Adrenal gland (tissue), 12 donors: ENCODE measurements around the gene ZSCAN9. TPM values are rescaled to one million over a fixed set of nuclear protein-coding genes. Genes with fewer than 3 reads are reported as not detected.
A peak's percentile ranks its signal among the peaks of the same experiment; 100 is the strongest.

Experiments
- DNase-seq, 7 donors: peaks; one replicate each; pipeline ENCODE4 v3.0.0-alpha.2; 2019 to 2020
- H3K27ac ChIP-seq, 5 donors: fragments of 200-600 bp; sonication (generic) in 4 of 5; 1 replicate in 3 of 5; 2 replicates in 2 of 5; pipeline versions ENCODE4 v1.5.1 to v1.8.0; 2016 to 2020; ENCODE audit warnings: mild to moderate bottlenecking in 1 of 5
- H3K27me3 ChIP-seq: fragments of 200-600 bp; 2 replicates; pipeline ENCODE4 v1.8.0; 2021
- H3K36me3 ChIP-seq, 2 donors: fragments of 200-600 bp; replicated peaks in 1 of 2; 1 replicate in 1 of 2; 2 replicates in 1 of 2; pipeline versions ENCODE4 v1.5.1 to v1.8.0; 2018 to 2022
- H3K4me1 ChIP-seq, 2 donors: fragments of 200-600 bp; replicated peaks in 1 of 2; 1 replicate in 1 of 2; 2 replicates in 1 of 2; pipeline versions ENCODE4 v1.5.1 to v1.8.0; 2018 to 2021
- H3K4me3 ChIP-seq, 4 donors: fragments of 200-600 bp; sonication (generic) in 3 of 4; one replicate each; pipeline ENCODE4 v1.5.1; 2016 to 2018
- H3K9me3 ChIP-seq, 3 donors: fragments of 200-600 bp; sonication (generic) in 1 of 3; replicated peaks in 1 of 3; 1 replicate in 2 of 3; 2 replicates in 1 of 3; pipeline versions ENCODE4 v1.5.1 to v1.8.0; 2016 to 2021
- CTCF ChIP-seq, 6 experiments: fragments of 450-650 bp in 4 of 6; fragments of 200-600 bp in 2 of 6; sonication (generic) in 1 of 6; IDR thresholded peaks; 1 replicate in 5 of 6; 2 replicates in 1 of 6; pipeline versions ENCODE4 v1.5.1 to v1.8.0; 2016 to 2021; ENCODE audit warnings: antibody characterized with exemption in 6 of 6, mild to moderate bottlenecking in 2 of 6, moderate library complexity in 1 of 6
- POLR2A ChIP-seq, 2 donors: fragments of 450-650 bp; IDR thresholded peaks; one replicate each; pipeline ENCODE4 v1.6.1; 2017; ENCODE audit warnings: antibody characterized with exemption in 2 of 2, mild to moderate bottlenecking in 2 of 2, moderate library complexity in 1 of 2
- WGBS, 4 donors: extraction: QIAGEN DNeasy Blood & Tissue Kit in 2 of 4; methylation state at CpG; one replicate each; pipeline versions ENCODE4 v1.1.5 to v1.1.7; 2013 to 2017; 5-methylcytosine and 5-hydroxymethylcytosine counted together
- intact Hi-C, 2 donors: fragments of 100-400 bp; cut with DNase I; formaldehyde crosslinking; loops; one replicate each; pipeline versions ENCODE4 v1.14.1 to v1.15.0; 2022 to 2023
- polyA plus RNA-seq, 3 donors: library from polyadenylated mRNA; stranded (reverse); fragments of 200-250 nt in 2 of 3; fragments of 350-450 nt in 1 of 3; fragmentation: Illumina TruSeq in 1 of 3; extraction: RNeasy Lipid Tissue Mini Kit (QIAGEN cat#74804) in 1 of 3; gene quantifications; one replicate each; pipeline ENCODE4 v1.2.3, GENCODE V29; 2013 to 2014
- total RNA-seq, 9 donors: library from RNA; depleted of rRNA in 4 of 9; stranded (reverse); fragments of >200 nt in 4 of 9; fragments of 120-200 nt in 1 of 9; fragmentation: NEBNext Ultra II Directional in 1 of 9; extraction: Animal tissue kit (Norgen Biotek cat#: 25700) in 1 of 9; gene quantifications; one replicate each; pipeline versions ENCODE4 v1.1.0 to v1.2.4, GENCODE V29; 2013 to 2023
- donor health status: healthy with polysubstance abuse.
- donor health status: Bipolar disorder and iron deficiency.
- donor health status: DM: yes; HTN: yes; CAD: no.
- donor health status: DM: no; HTN: no; CAD: no.
- donor health status: DM: no; HTN: no; CAD: no.
- donor health status: DM: yes; HTN: yes; CAD: no.

The ZSCAN9 gene
- total and polyA plus RNA-seq, 12 donors = 1.8 to 30.8 (median 11.7) TPM

GRCh38 chr6:28258877-28259777 lies 34.1 kb downstream of the ZSCAN9 start, which contains the start of gene NKAPL:
Gene NKAPL (plus strand): TSS chr6:28259297. CDS start chr6:28259372, 75 bp downstream.
- intact Hi-C loops = loop anchor here in 1 of 2 donors (10.0 kb wide), 1 partner anchor 96 kb away; no protein-coding TSS in a partner anchor
- peak within 1 kb of the TSS in 2 of 5 donors; percentile 33 to 51 for H3K27ac ChIP-seq
- H3K4me1 ChIP-seq = peaks cover 0 to 7% of the 10 kb centered on the region in 2 donors
- H3K36me3 ChIP-seq = no peaks in the 10 kb centered on the region
- TF ChIP-seq CTCF (IDR thresholded peaks at IDR 0.05) (no peak), POLR2A (IDR thresholded peaks at IDR 0.05) (no peak)
- H3K9me3 ChIP-seq = peaks cover 0 to 12% (median 0%) of the 10 kb centered on the region in 3 donors
- no peaks in the 10 kb centered on the region for H3K27me3 ChIP-seq
- H3K4me3 ChIP-seq = peak within 1 kb of the TSS in 2 of 4 donors; percentile 3 to 53
- DNase-seq = peak; percentile 68 to 88 (median 77)
- WGBS, 4 donors = 25 to 48% (median 29%) methylated on average over 27 to 58 of the region's 58 CpGs

GRCh38 chr6:28263922-28264321 lies 38.8 kb downstream of the ZSCAN9 start:
- H3K27ac ChIP-seq = no peak overlapping the region
- H3K4me1 ChIP-seq = peaks cover 14 to 26% of the 10 kb centered on the region in 2 donors
- DNase-seq = no peak
- no peak overlapping the region for H3K4me3 ChIP-seq
- 50 to 60% (median 54%) methylated on average over 2 of the region's 2 CpGs for WGBS, 4 donors
- H3K9me3 ChIP-seq = peaks cover 0 to 12% (median 0%) of the 10 kb centered on the region in 3 donors
- intact Hi-C loops = no loop called here
- H3K36me3 ChIP-seq = no peaks in the 10 kb centered on the region
- H3K27me3 ChIP-seq = no peaks in the 10 kb centered on the region
- TF ChIP-seq POLR2A (IDR thresholded peaks at IDR 0.05) = no peak
- TF ChIP-seq CTCF (IDR thresholded peaks at IDR 0.05) = no peak

GRCh38 chr6:28264834-28265401 lies 39.8 kb downstream of the ZSCAN9 start:
- WGBS, 4 donors = 25 to 37% (median 28%) methylated on average over 4 of the region's 4 CpGs
- peaks cover 0 to 9% (median 0%) of the 10 kb centered on the region in 3 donors for H3K9me3 ChIP-seq
- H3K4me3 ChIP-seq = no peak overlapping the region
- TF ChIP-seq POLR2A (IDR thresholded peaks at IDR 0.05) = no peak
- TF ChIP-seq CTCF (IDR thresholded peaks at IDR 0.05) = no peak
- no peaks in the 10 kb centered on the region for H3K27me3 ChIP-seq
- no peak for DNase-seq
- H3K36me3 ChIP-seq = no peaks in the 10 kb centered on the region
- H3K4me1 ChIP-seq = peaks cover 14 to 31% of the 10 kb centered on the region in 2 donors
- intact Hi-C loops = no loop called here
- H3K27ac ChIP-seq = no peak overlapping the region

- no peaks in the 10 kb centered on the region for H3K9me3 ChIP-seq
- no peaks in the 10 kb centered on the region for H3K27me3 ChIP-seq
- 2 to 7% (median 5%) methylated on average over 5 of the region's 5 CpGs for WGBS, 4 donors
- H3K4me3 ChIP-seq = peak overlapping the region in 2 of 4 donors; percentile 75 to 82
- H3K27ac ChIP-seq = peak overlapping the region in 4 of 5 donors; percentile 53 to 89 (median 82)
- no peaks in the 10 kb centered on the region for H3K36me3 ChIP-seq
- peaks cover 14 to 32% of the 10 kb centered on the region in 2 donors for H3K4me1 ChIP-seq
- intact Hi-C loops = no loop called here
- DNase-seq = no peak
- no peak for TF ChIP-seq CTCF (IDR thresholded peaks at IDR 0.05)
- TF ChIP-seq POLR2A (IDR thresholded peaks at IDR 0.05) = no peak
Observed at GRCh38 chr6:28266563-28266961, 41.5 kb downstream of the ZSCAN9 start.
